GM19455 (cell line): ENCODE measurements around the gene LAMA1.

ENCODE experiments used
- ATAC-seq: cut with Tn5 transposase; IDR thresholded peaks from one replicate; pipeline ENCODE4 v1.9.1; 2021; ENCODE audit not compliant: unreplicated experiment

The LAMA1 gene

GRCh38 chr18:7049951-7050350 lies 67.6 kb downstream of the LAMA1 start:
- no peak for ATAC-seq

GRCh38 chr18:7048081-7048480 lies 69.5 kb downstream of the LAMA1 start:
- ATAC-seq, result no peak

- no peak for ATAC-seq
These were observed 70.3 kb downstream of the LAMA1 start for GRCh38 chr18:7047336-7047735.

GRCh38 chr18:7038330-7038851 lies 79.2 kb downstream of the LAMA1 start:
- ATAC-seq, result no peak

- ATAC-seq, result no peak
These were observed 80.1 kb downstream of the LAMA1 start for GRCh38 chr18:7037470-7037869.

GRCh38 chr18:7035807-7036206 lies 81.8 kb downstream of the LAMA1 start:
- ATAC-seq, result no peak

- no peak for ATAC-seq
These were observed 82.7 kb downstream of the LAMA1 start for GRCh38 chr18:7034924-7035323.

- no peak for ATAC-seq
These were observed 85.1 kb downstream of the LAMA1 start for GRCh38 chr18:7032537-7032936.

- ATAC-seq, result no peak
These were observed 89.0 kb downstream of the LAMA1 start for GRCh38 chr18:7028625-7029024.

GRCh38 chr18:7025194-7025593 lies 92.4 kb downstream of the LAMA1 start:
- ATAC-seq, result no peak

GRCh38 chr18:7023581-7023980 lies 94.0 kb downstream of the LAMA1 start:
- no peak for ATAC-seq

GRCh38 chr18:7023063-7023580 lies 94.5 kb downstream of the LAMA1 start:
- no peak for ATAC-seq

- no peak for ATAC-seq
These were observed 95.4 kb downstream of the LAMA1 start for GRCh38 chr18:7021994-7022840.

GRCh38 chr18:7020995-7021777 lies 96.4 kb downstream of the LAMA1 start:
- no peak for ATAC-seq

GRCh38 chr18:7017013-7017412 lies 100.6 kb downstream of the LAMA1 start:
- ATAC-seq, result no peak

GRCh38 chr18:7011142-7011541 lies 106.5 kb downstream of the LAMA1 start:
- no peak for ATAC-seq

GRCh38 chr18:7004009-7004408 lies 113.6 kb downstream of the LAMA1 start:
- no peak for ATAC-seq

GRCh38 chr18:7002107-7002506 lies 115.5 kb downstream of the LAMA1 start:
- ATAC-seq, result no peak

GRCh38 chr18:7000484-7001096 lies 117.0 kb downstream of the LAMA1 start:
- no peak for ATAC-seq

GRCh38 chr18:6997808-6998207 lies 119.8 kb downstream of the LAMA1 start:
- no peak for ATAC-seq

- no peak for ATAC-seq
These were observed 122.7 kb downstream of the LAMA1 start for GRCh38 chr18:6994771-6995430.
